ENCODE data around the gene CEP112.

DNA sequence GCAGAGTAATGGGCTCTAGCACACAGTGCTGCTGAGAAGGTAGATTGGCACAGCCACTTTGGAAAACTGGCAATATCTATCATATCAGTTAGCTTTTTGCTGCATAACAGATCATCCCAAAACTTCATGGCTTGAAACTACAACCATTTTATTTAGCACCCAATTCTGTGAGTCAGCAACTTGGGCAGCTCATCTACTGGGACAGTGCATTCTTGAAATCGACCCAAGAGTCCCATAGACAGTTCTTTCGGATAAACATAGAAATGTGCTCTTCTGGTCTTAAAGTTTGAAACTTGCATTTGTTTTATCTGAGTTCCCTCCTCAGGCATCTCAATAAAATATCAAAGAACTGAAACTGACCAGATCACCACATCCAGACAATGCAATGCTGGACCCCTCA, 76.7 kb downstream of the CEP112 start:
- TF ChIP-seq GATA2 (IDR thresholded peaks at IDR 0.05; ENCODE audit: low read depth, low read length) (no peak), GATA3 (IDR thresholded peaks at IDR 0.05; ENCODE audit: low read depth, low read length) (no peak)
